NCI-H2196 (cell line): Measurements from ENCODE around the gene DNAJA4.

ENCODE experiments used
- DNase-seq: peaks from one replicate; lab custom pipeline; 2025; ENCODE audit not compliant: unreplicated experiment; lab: John Stamatoyannopoulos, UW

DNAJA4 gene

GRCh38 chr15:78313383-78313782 is 49.0 kb downstream of the DNAJA4 start:
- DNase-seq = no peak

GRCh38 chr15:78314181-78314581 is 49.8 kb downstream of the DNAJA4 start:
- no peak for DNase-seq

GRCh38 chr15:78315686-78316282 is 51.4 kb downstream of the DNAJA4 start:
- peak; percentile 10 for DNase-seq

- DNase-seq = no peak
Observed at GRCh38 chr15:78316283-78317083, 52.1 kb downstream of the DNAJA4 start.

GRCh38 chr15:78317145-78317836 is 52.9 kb downstream of the DNAJA4 start:
- DNase-seq = peak; percentile 12

GRCh38 chr15:78319588-78319987 is 55.2 kb downstream of the DNAJA4 start:
- no peak for DNase-seq

GRCh38 chr15:78320183-78320582 is 55.8 kb downstream of the DNAJA4 start:
- peak; percentile 48 for DNase-seq

GRCh38 chr15:78321041-78321570 is 56.7 kb downstream of the DNAJA4 start:
- DNase-seq = no peak

- DNase-seq = no peak
Observed at GRCh38 chr15:78321786-78322185, 57.4 kb downstream of the DNAJA4 start.

- DNase-seq = no peak
Observed at GRCh38 chr15:78322243-78322642, 57.9 kb downstream of the DNAJA4 start.

- DNase-seq = no peak
Observed at GRCh38 chr15:78322724-78323521, 58.6 kb downstream of the DNAJA4 start.

- DNase-seq = no peak
Observed at GRCh38 chr15:78323693-78324092, 59.3 kb downstream of the DNAJA4 start.

GRCh38 chr15:78324144-78324543 is 59.8 kb downstream of the DNAJA4 start:
- DNase-seq = no peak

GRCh38 chr15:78325092-78325843 is 60.9 kb downstream of the DNAJA4 start:
- DNase-seq = no peak

GRCh38 chr15:78327466-78327865 is 63.1 kb downstream of the DNAJA4 start:
- DNase-seq = no peak

GRCh38 chr15:78329625-78330024 is 65.3 kb downstream of the DNAJA4 start:
- no peak for DNase-seq
